Neuronal stem cell (in vitro differentiated cells): ENCODE measurements around the gene FES.
A peak's percentile ranks its signal among the peaks of the same experiment; 100 is the strongest.

Source experiments
- DNase-seq: peaks from one replicate; pipeline ENCODE4 v3.0.0-alpha.2; 2013; ENCODE audit warnings: low spot score
- H2AFZ ChIP-seq: one replicate; pipeline ENCODE4 v1.6.1; 2013; ENCODE audit warnings: mild to moderate bottlenecking, low read length, inconsistent platforms
- H2AK5ac ChIP-seq: 2 replicates; pipeline ENCODE4 v1.6.1; 2013; ENCODE audit warnings: low read depth, mild to moderate bottlenecking, inconsistent platforms, low read length, moderate library complexity, mixed read lengths
- H2BK120ac ChIP-seq: 2 replicates; pipeline ENCODE4 v1.6.1; 2013; ENCODE audit warnings: low read depth, mild to moderate bottlenecking, inconsistent platforms, low read length, moderate library complexity, mixed read lengths
- H2BK12ac ChIP-seq: one replicate; pipeline ENCODE4 v1.6.1; 2013; ENCODE audit warnings: low read length, inconsistent platforms
- H2BK15ac ChIP-seq: 2 replicates; pipeline ENCODE4 v1.6.1; 2013; ENCODE audit warnings: mild to moderate bottlenecking, low read length, inconsistent platforms, mixed read lengths
- H2BK5ac ChIP-seq: one replicate; pipeline ENCODE4 v1.6.1; 2013; ENCODE audit warnings: inconsistent platforms, mild to moderate bottlenecking, low read length, moderate library complexity
- H3K14ac ChIP-seq: one replicate; pipeline ENCODE4 v1.6.1; 2013; ENCODE audit warnings: low read length, inconsistent platforms
- H3K18ac ChIP-seq: 2 replicates; pipeline ENCODE4 v1.6.1; 2013; ENCODE audit warnings: low read length, inconsistent platforms
- H3K23ac ChIP-seq: 2 replicates; pipeline ENCODE4 v1.6.1; 2013; ENCODE audit warnings: low read depth, mild to moderate bottlenecking, mixed read lengths, low read length, inconsistent platforms; ENCODE audit not compliant: poor library complexity
- H3K27ac ChIP-seq: replicated peaks from 3 replicates; pipeline ENCODE4 v1.5.1; 2013; ENCODE audit warnings: low read length, inconsistent platforms
- H3K27me3 ChIP-seq, 3 experiments: 2 replicates each; pipeline ENCODE4 v1.6.1; 2013; ENCODE audit warnings: low read length in 3 of 3, mild to moderate bottlenecking in 2 of 3, inconsistent platforms in 1 of 3, low read depth in 1 of 3, mixed read lengths in 1 of 3, moderate library complexity in 1 of 3; ENCODE audit not compliant: control insufficient read depth in 3 of 3, insufficient read depth in 3 of 3
- H3K36me3 ChIP-seq, 2 donors: replicated peaks in 1 of 2; 2 replicates each; pipeline ENCODE4 v1.6.1; 2013; ENCODE audit warnings: low read length in 2 of 2; ENCODE audit not compliant: control insufficient read depth in 2 of 2, insufficient read depth in 2 of 2
- H3K4ac ChIP-seq: 2 replicates; pipeline ENCODE4 v1.6.1; 2013; ENCODE audit warnings: inconsistent platforms, mild to moderate bottlenecking, low read length, moderate library complexity
- H3K4me1 ChIP-seq, 2 donors: 1 replicate in 1 of 2; 2 replicates in 1 of 2; pipeline ENCODE4 v1.6.1; 2013; ENCODE audit warnings: low read length in 2 of 2, low read depth in 1 of 2; ENCODE audit not compliant: control insufficient read depth in 2 of 2, insufficient read depth in 1 of 2
- H3K4me2 ChIP-seq: one replicate; pipeline ENCODE4 v1.6.1; 2013; ENCODE audit warnings: mild to moderate bottlenecking, low read length, inconsistent platforms; ENCODE audit not compliant: insufficient read depth, poor library complexity, severe bottlenecking
- H3K4me3 ChIP-seq, 2 donors: 2 replicates each; pipeline ENCODE4 v1.5.1; 2013; ENCODE audit warnings: low read length in 2 of 2, mild to moderate bottlenecking in 2 of 2, inconsistent platforms in 1 of 2, moderate library complexity in 1 of 2
- H3K79me1 ChIP-seq: one replicate; pipeline ENCODE4 v1.6.1; 2013; ENCODE audit warnings: low read depth, mild to moderate bottlenecking, inconsistent platforms, low read length, moderate library complexity
- H3K9ac ChIP-seq: one replicate; pipeline ENCODE4 v1.6.1; 2013; ENCODE audit warnings: mild to moderate bottlenecking, low read depth, low read length, inconsistent platforms; ENCODE audit not compliant: poor library complexity
- H3K9me3 ChIP-seq, 2 donors: replicated peaks in 1 of 2; 2 replicates each; pipeline versions ENCODE3 to v1.6.1; 2013; ENCODE audit warnings: low read length in 2 of 2, mild to moderate bottlenecking in 2 of 2, inconsistent platforms in 1 of 2, low read depth in 1 of 2, mixed read lengths in 1 of 2, moderate library complexity in 1 of 2; ENCODE audit not compliant: control insufficient read depth in 2 of 2, insufficient read depth in 1 of 2
- H4K8ac ChIP-seq: one replicate; pipeline ENCODE4 v1.6.1; 2013; ENCODE audit warnings: low read depth, mild to moderate bottlenecking, inconsistent platforms, low read length, moderate library complexity
- H4K91ac ChIP-seq: one replicate; pipeline ENCODE4 v1.6.1; 2013; ENCODE audit warnings: low read length, low read depth, mild to moderate bottlenecking, inconsistent platforms; ENCODE audit not compliant: poor library complexity
- WGBS, 2 donors: extraction: QIAGEN DNeasy Blood & Tissue Kit; methylation state at CpG; one replicate each; pipeline ENCODE4 v1.1.7; 2013; ENCODE audit warnings: missing lambda C conversion rate in 2 of 2, mixed read lengths in 1 of 2; ENCODE audit not compliant: insufficient read length in 2 of 2, insufficient replicate concordance in 1 of 2; ENCODE audit errors: extremely low coverage in 2 of 2; 5-methylcytosine and 5-hydroxymethylcytosine counted together

Gene FES

DNA sequence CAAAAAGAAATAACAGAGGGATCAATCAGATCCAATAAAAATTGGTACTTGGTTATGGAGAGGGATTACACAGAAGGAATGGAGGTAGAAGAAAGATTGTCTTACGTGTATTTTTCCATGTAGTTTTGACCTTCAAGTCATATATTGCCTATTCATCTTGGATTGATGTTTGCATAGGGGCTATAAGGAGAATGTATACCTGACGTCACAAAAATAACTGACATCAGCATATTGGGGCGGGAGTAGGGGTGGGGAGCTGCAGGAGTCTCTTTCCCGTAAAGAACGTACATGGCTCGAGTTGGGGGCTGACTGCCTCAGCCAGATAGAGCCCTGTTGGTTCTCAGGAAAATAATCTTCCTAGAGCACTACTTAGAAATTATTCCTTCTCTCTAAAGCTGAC is 21.8 kb upstream of the FES start:
- Histone ChIP-seq H3K4me1 (no peaks in the 10 kb centered on the region), H2BK15ac (no peak overlapping the region), H2BK5ac (no peak overlapping the region), H2AK5ac (no peak overlapping the region), H4K8ac (no peak overlapping the region), H4K91ac (no peak overlapping the region), H3K14ac (no peak overlapping the region), H3K23ac (no peak overlapping the region), H3K4ac (no peak overlapping the region), H3K79me1 (peaks cover 2% of the 10 kb centered on the region), H3K9me3 (no peaks in the 10 kb centered on the region), H3K36me3 (no peaks in the 10 kb centered on the region), H3K27me3 (no peaks in the 10 kb centered on the region), H3K18ac (no peak overlapping the region), H3K27ac (no peak overlapping the region), H3K9ac (no peak overlapping the region), H2BK12ac (no peak overlapping the region), H3K4me2 (no peak overlapping the region), H2AFZ (no peak overlapping the region), H2BK120ac (no peak overlapping the region), H3K4me3 (no peak overlapping the region)
- WGBS, 2 donors, result no CpG with 5 or more reads among the region's 6 CpGs
- DNase-seq, result no peak

- no peak overlapping the region for H3K4me2 ChIP-seq
- H3K4me1 ChIP-seq, result peaks cover 0 to 1% of the 10 kb centered on the region in 2 donors
- H3K27ac ChIP-seq, result no peak overlapping the region
- H2BK15ac ChIP-seq, result no peak overlapping the region
- no peak overlapping the region for H3K9ac ChIP-seq
- no peaks in the 10 kb centered on the region for H3K9me3 ChIP-seq
- no peak overlapping the region for H2BK120ac ChIP-seq
- no peak overlapping the region for H2AFZ ChIP-seq
- no peak overlapping the region for H3K18ac ChIP-seq
- no peak overlapping the region for H2BK12ac ChIP-seq
- H3K4ac ChIP-seq, result no peak overlapping the region
- no CpG with 5 or more reads among the region's 5 CpGs for WGBS, 2 donors
- no peak overlapping the region for H3K14ac ChIP-seq
- no peaks in the 10 kb centered on the region for H3K27me3 ChIP-seq
- H2AK5ac ChIP-seq, result no peak overlapping the region
- no peak overlapping the region for H4K8ac ChIP-seq
- no peak overlapping the region for H3K23ac ChIP-seq
- no peak overlapping the region for H3K4me3 ChIP-seq
- DNase-seq, result no peak
- peaks cover under 1% of the 10 kb centered on the region for H3K79me1 ChIP-seq
- no peak overlapping the region for H4K91ac ChIP-seq
- H2BK5ac ChIP-seq, result no peak overlapping the region
- no peaks in the 10 kb centered on the region for H3K36me3 ChIP-seq
Measured at GRCh38 chr15:90862964-90863778, 21.1 kb upstream of the FES start.

- Histone ChIP-seq H2AFZ (no peak overlapping the region), H2BK120ac (no peak overlapping the region), H2BK5ac (no peak overlapping the region), H3K4ac (no peak overlapping the region), H3K18ac (no peak overlapping the region), H3K14ac (no peak overlapping the region), H3K4me1 (peaks cover 3 to 6% of the 10 kb centered on the region in 2 donors), H2BK12ac (no peak overlapping the region), H4K8ac (no peak overlapping the region), H2BK15ac (no peak overlapping the region), H3K4me2 (no peak overlapping the region), H3K27ac (no peak overlapping the region), H4K91ac (no peak overlapping the region), H3K36me3 (no peaks in the 10 kb centered on the region), H3K9me3 (no peaks in the 10 kb centered on the region), H3K4me3 (no peak overlapping the region), H3K23ac (no peak overlapping the region), H3K9ac (no peak overlapping the region), H2AK5ac (no peak overlapping the region), H3K27me3 (no peaks in the 10 kb centered on the region), H3K79me1 (no peaks in the 10 kb centered on the region)
- WGBS, 2 donors, result no CpG with 5 or more reads among the region's 4 CpGs
- no peak for DNase-seq
Measured at GRCh38 chr15:90863987-90864386, 20.3 kb upstream of the FES start.

DNA sequence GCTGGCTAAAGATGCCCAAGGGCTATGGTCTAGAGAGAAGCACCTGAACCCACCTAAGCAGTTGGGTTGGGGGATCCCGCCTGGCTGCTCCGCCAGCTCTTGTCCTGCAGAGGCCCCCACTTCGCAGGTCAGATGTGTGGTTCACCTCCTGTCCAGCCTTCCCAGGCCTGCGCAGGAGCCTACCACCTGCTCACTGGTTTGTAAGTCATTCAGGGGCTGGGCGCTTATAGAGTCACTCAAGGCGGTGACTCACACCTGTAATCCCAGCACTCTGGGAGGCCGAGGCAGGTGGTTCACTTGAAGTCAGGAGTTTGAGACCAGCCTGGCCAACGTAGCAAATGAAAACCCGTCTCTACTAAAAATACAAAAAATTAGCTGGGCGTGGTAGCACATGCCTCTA is 19.8 kb upstream of the FES start:
- Histone ChIP-seq H2BK12ac (no peak overlapping the region), H3K4me1 (peaks cover 8 to 11% of the 10 kb centered on the region in 2 donors), H2BK120ac (no peak overlapping the region), H4K8ac (no peak overlapping the region), H3K79me1 (no peaks in the 10 kb centered on the region), H4K91ac (no peak overlapping the region), H3K4ac (no peak overlapping the region), H3K36me3 (no peaks in the 10 kb centered on the region), H3K18ac (no peak overlapping the region), H3K23ac (no peak overlapping the region), H3K4me2 (no peak overlapping the region), H2BK15ac (no peak overlapping the region), H3K9me3 (no peaks in the 10 kb centered on the region), H2AK5ac (peak overlapping the region; percentile 4), H3K4me3 (no peak overlapping the region), H2AFZ (no peak overlapping the region), H3K9ac (no peak overlapping the region), H3K14ac (no peak overlapping the region), H3K27ac (no peak overlapping the region), H2BK5ac (no peak overlapping the region), H3K27me3 (no peaks in the 10 kb centered on the region)
- no CpG with 5 or more reads among the region's 10 CpGs for WGBS, 2 donors
- no peak for DNase-seq
